B cell (primary cell): ENCODE data around the gene SLA2.

ENCODE experiments used
- CTCF ChIP-seq: fragments of 200-600 bp; IDR thresholded peaks from one replicate; pipeline ENCODE4 v1.8.0; 2022; ENCODE audit warnings: antibody characterized with exemption, mild to moderate bottlenecking
- EZH2 ChIP-seq: IDR thresholded peaks from 2 replicates; pipeline ENCODE4 v1.6.1; 2012; ENCODE audit warnings: borderline replicate concordance, low read depth, mild to moderate bottlenecking, moderate library complexity, low read length; ENCODE audit not compliant: insufficient read depth, poor library complexity, severe bottlenecking

GRCh38 chr20:36653456-36653855, 7.5 kb upstream of the SLA2 start:
- TF ChIP-seq EZH2 (no peak), CTCF (no peak)
